Measurements from ENCODE around the gene MYO5C.
A peak's percentile ranks its signal among the peaks of the same experiment; 100 is the strongest.
"Not testable (repeated sequence)": the region's sequence is repeated elsewhere in the genome, so short reads cannot be mapped to it uniquely, and the experiment has no call there.

MYO5C gene

GRCh38 chr15:52307847-52308246, 12.2 kb upstream of the MYO5C start:
- no peak for DNase-seq

- DNase-seq, result no peak
These were observed 10.7 kb upstream of the MYO5C start for GRCh38 chr15:52306270-52306669.

DNA sequence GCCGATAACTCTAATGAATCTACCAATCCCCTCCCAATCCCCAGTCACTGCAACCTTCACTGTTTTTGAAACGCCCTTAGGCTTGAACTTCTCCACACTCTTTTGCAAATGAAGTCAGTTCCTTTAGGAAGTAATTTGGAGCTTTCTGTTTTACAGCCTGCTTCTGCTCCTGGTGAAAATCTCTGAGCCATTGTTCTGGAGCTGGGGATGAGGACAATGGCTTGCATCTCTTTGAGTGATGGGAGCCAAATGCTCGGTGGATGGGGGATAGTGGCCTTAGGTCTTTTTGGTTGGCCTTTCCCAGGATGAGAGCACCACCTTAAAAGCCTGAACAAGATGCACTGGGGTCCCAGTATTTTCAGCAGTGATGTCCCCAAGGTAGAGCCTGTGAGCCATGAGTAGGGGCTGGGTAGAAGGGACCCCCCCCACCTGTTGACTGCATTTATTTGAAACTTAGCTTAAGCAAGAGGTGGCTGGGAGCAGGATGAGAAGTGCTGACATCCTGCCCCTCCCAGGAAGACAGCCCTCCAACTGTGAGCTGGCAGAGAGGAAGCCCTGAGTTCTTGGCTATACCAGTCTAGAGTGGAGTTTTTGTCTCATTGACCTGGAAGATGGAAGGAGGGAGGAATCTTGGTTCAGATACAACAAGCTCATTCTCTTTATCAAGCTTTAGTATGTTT, 7.6 kb upstream of the MYO5C start:
- DNase-seq, result no peak

- no peak for DNase-seq
These were observed 5.8 kb upstream of the MYO5C start for GRCh38 chr15:52301265-52301847.

DNA sequence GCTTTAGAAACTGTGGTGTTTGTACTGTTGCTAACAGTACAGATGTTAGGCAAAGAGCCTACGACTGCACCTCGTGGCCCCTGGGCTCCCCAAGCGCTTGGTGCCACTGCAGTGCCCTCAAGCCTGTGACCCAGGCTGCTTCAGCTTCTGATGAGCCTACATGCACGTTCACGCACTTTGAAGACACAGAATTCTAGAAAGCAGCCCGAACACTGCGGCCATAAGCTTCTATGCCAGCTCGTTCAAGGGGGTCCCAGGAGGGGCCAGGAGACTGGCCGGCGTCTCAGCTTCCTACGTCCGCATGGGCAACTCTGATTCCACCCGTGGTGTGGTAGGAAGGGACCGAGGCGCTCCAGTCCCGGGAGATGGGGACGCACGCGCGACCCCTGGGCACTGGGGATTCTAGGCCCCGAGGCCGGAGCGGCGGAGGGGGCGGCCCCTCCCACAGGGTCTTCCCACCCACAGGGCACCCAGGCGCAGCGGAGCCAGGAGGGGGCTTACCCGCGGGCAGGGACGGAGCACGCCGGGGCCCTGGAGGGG, 653 bp downstream of the MYO5C start:
- DNase-seq, result no peak

DNA sequence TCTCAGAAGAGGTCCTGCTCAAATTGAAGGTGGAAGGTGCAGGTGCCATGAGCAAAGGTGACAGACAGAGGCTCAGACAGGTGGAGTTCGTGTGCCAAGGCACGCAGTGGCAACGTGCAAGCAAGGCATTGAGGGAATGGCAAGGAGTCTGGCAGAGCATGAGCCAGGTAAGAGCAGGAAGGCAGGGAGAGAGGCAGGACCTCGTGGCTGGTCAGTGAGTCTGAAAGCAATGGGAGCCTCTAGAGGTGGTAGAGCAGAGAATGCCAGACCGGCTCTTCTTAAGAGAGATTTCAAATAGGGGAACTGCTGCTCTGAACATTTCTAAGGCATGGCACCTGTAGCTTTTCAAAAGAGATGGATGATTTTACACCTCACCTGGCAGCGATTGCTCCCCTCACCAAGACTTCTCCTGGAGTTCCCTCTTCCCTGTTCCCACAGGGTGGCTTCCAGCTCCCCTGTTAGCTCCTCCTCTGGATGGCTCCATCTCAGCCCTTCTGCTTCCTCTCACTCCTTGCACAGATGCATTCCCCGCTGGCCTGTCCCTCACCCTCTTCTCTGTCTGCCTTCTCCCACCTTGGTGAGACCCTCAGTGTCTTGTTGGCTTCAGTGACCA, 2.7 kb downstream of the MYO5C start:
- DNase-seq, result no peak

GRCh38 chr15:52291204-52291603, 4.4 kb downstream of the MYO5C start:
- no peak for DNase-seq

DNA sequence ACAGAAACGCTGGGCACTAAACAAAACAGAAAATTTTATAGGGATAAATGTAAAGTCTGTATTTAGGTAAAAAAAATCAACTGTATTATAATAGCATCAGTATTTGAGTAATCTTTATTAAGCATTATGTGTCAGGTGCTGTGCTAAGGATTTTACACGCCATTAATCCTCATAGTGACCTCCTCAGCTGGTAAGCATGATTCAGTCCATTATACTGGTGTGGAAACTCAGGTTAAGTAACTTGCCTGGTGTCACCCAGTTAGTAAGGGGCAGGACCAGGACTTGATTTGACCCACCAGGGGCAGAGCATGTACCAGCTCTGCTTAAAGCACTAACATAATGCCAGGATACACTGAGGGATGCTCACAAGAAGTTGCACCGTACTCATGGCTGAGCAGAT, 4.8 kb downstream of the MYO5C start:
- no peak for DNase-seq

DNA sequence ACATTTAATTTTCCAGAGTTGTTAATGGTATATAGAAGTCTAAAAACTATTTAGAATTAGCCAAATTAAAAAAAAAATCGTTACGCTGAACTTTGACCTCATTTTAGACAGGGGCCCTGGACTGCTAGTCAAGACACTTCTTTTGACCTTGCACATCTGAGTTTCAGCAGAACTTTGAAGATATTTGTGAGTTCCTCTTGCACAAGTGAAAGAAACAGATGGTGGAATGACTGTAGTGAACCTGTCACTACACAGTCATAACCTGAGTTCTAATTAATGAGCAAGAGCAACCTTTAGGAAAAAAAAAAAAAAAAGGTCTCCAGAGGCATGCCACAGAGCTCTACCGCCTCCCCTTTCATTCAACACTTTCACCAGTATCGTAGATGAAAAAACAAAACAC, 5.3 kb downstream of the MYO5C start:
- DNase-seq, result no peak

- DNase-seq, result peak in 4 of 56 donors; percentile 16 to 41 (median 25)
These were observed 5.9 kb downstream of the MYO5C start for GRCh38 chr15:52289629-52290081.

DNA sequence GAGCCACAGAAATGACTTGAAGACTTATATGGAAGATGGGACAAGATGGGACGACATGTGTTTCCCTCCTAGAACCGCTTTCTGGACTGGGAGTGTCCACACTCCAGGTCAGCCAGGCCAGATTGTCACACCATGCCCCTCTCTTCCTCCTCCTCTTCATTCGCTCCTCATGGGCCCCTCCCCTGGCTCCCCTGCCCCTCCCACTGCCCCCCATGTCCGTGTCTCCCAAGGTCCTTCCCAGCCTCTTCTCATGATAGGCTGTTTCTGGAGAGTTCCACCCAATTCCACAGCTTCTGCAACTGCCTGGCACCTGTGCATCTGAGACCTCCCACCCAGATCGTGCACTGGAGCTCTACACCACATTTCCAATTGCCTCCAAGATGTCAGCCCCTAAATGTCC, 6.6 kb downstream of the MYO5C start:
- no peak for DNase-seq

- no peak for DNase-seq
These were observed 7.3 kb downstream of the MYO5C start for GRCh38 chr15:52288051-52288942.

GRCh38 chr15:52287114-52287513, 8.5 kb downstream of the MYO5C start:
- no peak for DNase-seq

DNA sequence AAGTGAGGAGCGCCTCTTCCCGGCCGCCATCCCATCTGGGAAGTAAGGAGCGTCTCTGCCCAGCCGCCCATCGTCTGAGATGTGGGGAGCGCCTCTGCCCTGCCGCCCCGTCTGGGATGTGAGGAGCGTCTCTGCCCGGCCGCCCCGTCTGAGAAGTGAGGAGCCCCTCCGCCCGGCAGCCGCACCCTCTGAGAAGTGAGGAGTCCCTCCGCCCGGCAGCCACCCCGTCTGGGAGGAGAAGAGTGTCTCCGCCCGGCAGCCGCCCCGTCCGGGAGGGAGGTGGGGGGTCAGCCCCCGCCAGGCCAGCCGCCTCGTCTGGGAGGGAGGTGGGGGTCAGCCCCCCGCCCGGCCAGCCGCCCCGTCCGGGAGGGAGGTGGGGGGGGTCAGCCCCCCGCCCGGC, 9.7 kb downstream of the MYO5C start:
- not testable (repeated sequence) for DNase-seq

DNA sequence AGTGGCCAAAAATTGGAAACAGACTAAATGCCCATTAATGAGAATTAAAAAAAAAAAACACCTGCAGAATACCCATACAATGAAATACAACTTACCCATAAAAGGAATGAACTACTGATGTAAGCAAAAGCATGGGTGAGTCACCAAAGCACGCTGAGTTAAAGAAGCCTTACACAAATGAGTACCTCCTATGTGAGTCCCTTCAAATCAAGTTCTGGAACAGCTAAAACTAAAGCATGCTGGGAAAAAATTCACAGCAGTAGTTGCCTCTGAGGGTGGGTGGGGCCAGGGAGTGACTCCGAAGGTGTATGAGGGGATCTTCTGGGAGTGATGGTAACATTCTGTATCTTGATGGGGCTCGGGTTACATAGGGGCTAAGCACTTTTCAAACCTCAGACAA, 11.4 kb downstream of the MYO5C start:
- DNase-seq, result no peak

GRCh38 chr15:52283281-52283680, 12.3 kb downstream of the MYO5C start:
- no peak for DNase-seq

GRCh38 chr15:52282418-52282817, 13.2 kb downstream of the MYO5C start:
- no peak for DNase-seq

DNA sequence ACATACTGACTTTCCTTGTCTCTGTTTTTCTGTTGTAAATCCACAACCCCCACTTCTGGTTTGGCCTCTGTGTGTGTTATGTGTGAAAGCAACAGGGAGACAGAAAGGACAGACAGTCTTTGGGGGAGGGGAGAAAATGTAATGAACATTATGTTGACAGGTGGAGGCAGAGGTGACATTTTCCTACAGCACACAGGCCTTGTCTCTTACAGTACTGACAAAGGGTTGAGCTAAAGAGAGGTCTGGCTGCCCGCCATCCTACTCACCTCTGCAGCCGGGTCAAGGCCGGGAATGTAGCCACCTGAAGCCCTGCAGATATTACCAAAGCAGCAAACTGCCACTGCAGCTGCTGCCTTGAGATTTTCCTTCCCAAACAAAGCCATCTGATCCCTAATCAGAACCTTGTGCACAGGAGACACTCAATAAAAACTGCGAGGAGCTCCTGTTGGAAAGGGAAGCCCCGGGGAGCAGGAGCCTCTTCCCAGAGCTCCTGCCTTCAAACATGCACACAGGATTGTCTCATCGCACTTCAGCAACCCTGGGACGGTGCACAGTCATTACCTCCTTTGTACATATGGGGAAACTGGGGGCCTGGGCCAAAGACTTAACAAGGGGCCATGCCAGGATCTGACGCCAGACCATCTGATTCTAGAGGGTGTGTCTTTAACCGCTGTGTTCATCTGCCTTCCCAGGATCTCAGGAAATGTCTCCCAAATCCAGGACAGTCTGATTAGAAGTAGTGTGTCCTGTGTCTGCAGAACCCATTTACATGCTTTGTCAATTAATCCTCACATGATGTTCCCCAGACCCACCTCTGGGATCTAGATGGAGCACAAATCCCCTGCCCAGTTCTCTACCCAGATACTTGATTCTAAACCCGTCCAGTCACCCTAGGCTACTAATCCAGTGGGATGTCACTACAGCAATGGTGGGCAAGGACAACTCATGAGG, 14.2 kb downstream of the MYO5C start:
- DNase-seq, result no peak

DNA sequence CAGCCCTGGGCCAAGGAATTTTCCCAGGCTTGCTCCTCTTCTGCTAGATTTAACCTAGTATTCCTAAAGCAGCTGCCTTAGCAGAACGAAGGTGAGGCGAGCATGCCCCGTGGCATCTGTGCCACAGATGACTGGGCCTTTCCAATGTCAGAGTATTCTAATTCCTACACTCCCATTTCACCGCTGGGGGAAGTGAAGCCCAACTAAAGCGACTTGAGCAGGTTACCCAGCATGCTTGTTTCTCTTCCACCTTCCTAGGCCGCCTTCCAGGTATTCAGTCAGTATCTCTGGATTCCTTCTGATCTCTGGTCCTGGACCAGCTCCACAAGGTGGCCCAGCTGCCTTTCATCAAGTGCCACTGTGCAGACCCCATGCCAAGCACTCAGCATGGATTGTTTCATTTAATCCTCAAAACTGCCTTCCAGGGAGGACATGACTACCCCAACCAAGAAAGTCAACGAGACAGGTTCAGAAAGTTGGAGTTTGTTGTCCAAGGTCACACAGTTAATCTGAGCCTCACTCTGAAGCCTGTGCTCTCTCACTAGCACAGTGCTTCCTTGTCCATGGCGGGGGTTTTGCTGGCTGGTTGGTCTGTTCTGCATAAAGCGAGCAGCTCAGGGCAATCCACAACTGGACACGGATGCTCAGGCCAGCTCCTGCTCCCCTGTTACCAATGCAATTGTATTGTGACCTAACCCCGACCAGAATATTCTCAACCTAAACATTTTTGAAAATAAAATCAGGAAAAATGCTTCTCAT, 15.1 kb downstream of the MYO5C start:
- no peak for DNase-seq

Measured in amygdala (tissue), 56 donors.